Urinary bladder (tissue), 4 donors: ENCODE results near the gene RAPGEF5. TPM values are rescaled to one million over a fixed set of nuclear protein-coding genes. Genes with fewer than 3 reads are reported as not detected.
"Not testable (repeated sequence)": the region's sequence is repeated elsewhere in the genome, so short reads cannot be mapped to it uniquely, and the experiment has no call there.

ENCODE experiments used
- DNase-seq: peaks from one replicate; pipeline ENCODE4 v3.0.0-alpha.2; 2015; ENCODE audit errors: extremely low spot score
- H3K27ac ChIP-seq: one replicate; pipeline ENCODE4 v1.5.1; 2013; ENCODE audit warnings: low read depth, mild to moderate bottlenecking, moderate library complexity
- H3K36me3 ChIP-seq: one replicate; pipeline ENCODE4 v1.6.1; 2013; ENCODE audit warnings: mild to moderate bottlenecking, moderate library complexity; ENCODE audit not compliant: insufficient read depth
- H3K4me1 ChIP-seq: one replicate; pipeline ENCODE4 v1.6.1; 2013; ENCODE audit warnings: mild to moderate bottlenecking, moderate library complexity; ENCODE audit not compliant: insufficient read depth
- H3K4me3 ChIP-seq: one replicate; pipeline ENCODE4 v1.5.1; 2013; ENCODE audit warnings: low read depth, low read length
- WGBS: extraction: QIAGEN DNeasy Blood & Tissue Kit; methylation state at CpG from one replicate; pipeline ENCODE4 v1.1.7; 2013; 5-methylcytosine and 5-hydroxymethylcytosine counted together
- polyA plus RNA-seq: library from polyadenylated mRNA; stranded (reverse); fragments of 200-250 nt; gene quantifications from one replicate; pipeline ENCODE4 v1.2.3, GENCODE V29; 2013
- total RNA-seq: library from RNA; depleted of rRNA; stranded (reverse); fragments of >200 nt; gene quantifications from one replicate; pipeline ENCODE4 v1.2.3, GENCODE V29; 2014
- donor health status: healthy with polysubstance abuse.
- donor health status: healthy.

Gene RAPGEF5
- total and polyA plus RNA-seq, 2 donors = 12.6 to 99.1 TPM

- WGBS = 80% methylated on average over 11 of the region's 11 CpGs
- DNase-seq, H3K36me3 ChIP-seq, H3K4me3 ChIP-seq, H3K27ac ChIP-seq, H3K4me1 ChIP-seq: not testable (repeated sequence)
These were observed 265.9 kb downstream of the RAPGEF5 start for GRCh38 chr7:22090958-22091525.

- 92% methylated on average over 24 of the region's 24 CpGs for WGBS
- no peaks in the 10 kb centered on the region for H3K36me3 ChIP-seq
- no peak for DNase-seq
- no peak overlapping the region for H3K27ac ChIP-seq
- H3K4me3 ChIP-seq = no peak overlapping the region
- H3K4me1 ChIP-seq = no peaks in the 10 kb centered on the region
These were observed 266.4 kb downstream of the RAPGEF5 start for GRCh38 chr7:22090512-22090911.

GRCh38 chr7:22090107-22090506, 266.8 kb downstream of the RAPGEF5 start:
- no peaks in the 10 kb centered on the region for H3K4me1 ChIP-seq

GRCh38 chr7:22088827-22089226, 268.1 kb downstream of the RAPGEF5 start:
- DNase-seq = no peak
- Histone ChIP-seq H3K4me1 (no peaks in the 10 kb centered on the region), H3K4me3 (no peak overlapping the region), H3K27ac (no peak overlapping the region), H3K36me3 (no peaks in the 10 kb centered on the region)

More at GRCh38 chr7:22090107-22090506, 266.8 kb downstream of the RAPGEF5 start:
- no peak for DNase-seq
- WGBS = 95% methylated on average over 22 of the region's 22 CpGs
- Histone ChIP-seq H3K27ac (no peak overlapping the region), H3K4me3 (no peak overlapping the region), H3K36me3 (no peaks in the 10 kb centered on the region)

GRCh38 chr7:22087861-22088260, 269.1 kb downstream of the RAPGEF5 start:
- DNase-seq = no peak
- WGBS = 55% methylated on average over 6 of the region's 6 CpGs
- no peak overlapping the region for H3K4me3 ChIP-seq
- no peaks in the 10 kb centered on the region for H3K4me1 ChIP-seq
- no peak overlapping the region for H3K27ac ChIP-seq
- no peaks in the 10 kb centered on the region for H3K36me3 ChIP-seq

GRCh38 chr7:22083704-22084240, 273.2 kb downstream of the RAPGEF5 start:
- Histone ChIP-seq H3K36me3 (no peaks in the 10 kb centered on the region), H3K4me3 (peak overlapping the region; percentile 64), H3K4me1 (no peaks in the 10 kb centered on the region), H3K27ac (peak overlapping the region; percentile 59)
- DNase-seq = no peak
- WGBS = 35% methylated on average over 10 of the region's 10 CpGs

GRCh38 chr7:22082886-22083703, 273.9 kb downstream of the RAPGEF5 start:
- DNase-seq = peak; percentile 60
- no peaks in the 10 kb centered on the region for H3K4me1 ChIP-seq
- under 1% methylated on average over 55 of the region's 55 CpGs for WGBS
- no peaks in the 10 kb centered on the region for H3K36me3 ChIP-seq
- H3K4me3 ChIP-seq = peak overlapping the region; percentile 64
- peak overlapping the region; percentile 59 for H3K27ac ChIP-seq

- DNase-seq = no peak
- 7% methylated on average over 10 of the region's 10 CpGs for WGBS
- Histone ChIP-seq H3K4me1 (no peaks in the 10 kb centered on the region), H3K27ac (no peak overlapping the region), H3K4me3 (peak overlapping the region; percentile 64), H3K36me3 (no peaks in the 10 kb centered on the region)
These were observed 274.4 kb downstream of the RAPGEF5 start for GRCh38 chr7:22082553-22082885.

- H3K4me1 ChIP-seq, H3K27ac ChIP-seq, DNase-seq, H3K4me3 ChIP-seq, H3K36me3 ChIP-seq: not testable (repeated sequence)
- 93% methylated on average over 8 of the region's 8 CpGs for WGBS
These were observed 276.7 kb downstream of the RAPGEF5 start for GRCh38 chr7:22080219-22080618.

- WGBS = 88% methylated on average over 6 of the region's 6 CpGs
- DNase-seq, H3K36me3 ChIP-seq, H3K4me1 ChIP-seq, H3K27ac ChIP-seq, H3K4me3 ChIP-seq: not testable (repeated sequence)
These were observed 278.1 kb downstream of the RAPGEF5 start for GRCh38 chr7:22078872-22079271.

- Histone ChIP-seq H3K4me3 (no peak overlapping the region), H3K4me1 (no peaks in the 10 kb centered on the region), H3K36me3 (no peaks in the 10 kb centered on the region), H3K27ac (no peak overlapping the region)
- DNase-seq = no peak
- WGBS = 73% methylated on average over 2 of the region's 2 CpGs
These were observed 281.4 kb downstream of the RAPGEF5 start for GRCh38 chr7:22075561-22075960.

GRCh38 chr7:22074897-22075296, 282.1 kb downstream of the RAPGEF5 start:
- Histone ChIP-seq H3K4me1 (no peaks in the 10 kb centered on the region), H3K4me3 (no peak overlapping the region), H3K36me3 (no peaks in the 10 kb centered on the region), H3K27ac (no peak overlapping the region)
- WGBS = 36% methylated on average over 3 of the region's 3 CpGs
- DNase-seq = no peak
